C4-2B (cell line): ENCODE measurements around the gene FRMD5.

Experiments
- ZFX ChIP-seq: fragments of 450-650 bp; IDR thresholded peaks from 2 replicates; pipeline ENCODE4 v1.6.1; 2017
- TF ChIP-seq, protein P1 (sequence below): fragments of 450-650 bp; conservative IDR thresholded peaks from 2 replicates; pipeline ENCODE4 v1.5.1; 2017; ENCODE audit warnings: mild to moderate bottlenecking

DNA sequence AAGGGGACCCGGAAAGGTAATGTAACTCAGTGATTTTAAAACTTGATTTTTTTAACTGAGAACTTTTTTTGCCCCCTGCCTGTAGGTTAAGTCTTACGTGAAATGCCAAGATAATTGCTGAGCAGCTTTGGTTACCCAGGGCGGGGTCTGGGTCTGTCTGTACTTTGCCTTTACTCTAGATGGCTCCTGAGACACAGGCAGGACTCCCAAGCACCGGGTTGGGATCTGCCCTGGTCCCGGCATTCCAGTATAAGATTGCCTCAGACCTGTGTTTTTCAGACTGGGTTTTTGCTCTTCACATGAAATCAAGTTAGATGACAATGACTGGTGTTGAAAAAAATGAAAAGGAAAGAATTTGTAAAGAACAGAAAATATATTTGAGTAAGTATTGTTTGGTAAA is 328.0 kb downstream of the FRMD5 start:
- TF ChIP-seq, protein P1, sequence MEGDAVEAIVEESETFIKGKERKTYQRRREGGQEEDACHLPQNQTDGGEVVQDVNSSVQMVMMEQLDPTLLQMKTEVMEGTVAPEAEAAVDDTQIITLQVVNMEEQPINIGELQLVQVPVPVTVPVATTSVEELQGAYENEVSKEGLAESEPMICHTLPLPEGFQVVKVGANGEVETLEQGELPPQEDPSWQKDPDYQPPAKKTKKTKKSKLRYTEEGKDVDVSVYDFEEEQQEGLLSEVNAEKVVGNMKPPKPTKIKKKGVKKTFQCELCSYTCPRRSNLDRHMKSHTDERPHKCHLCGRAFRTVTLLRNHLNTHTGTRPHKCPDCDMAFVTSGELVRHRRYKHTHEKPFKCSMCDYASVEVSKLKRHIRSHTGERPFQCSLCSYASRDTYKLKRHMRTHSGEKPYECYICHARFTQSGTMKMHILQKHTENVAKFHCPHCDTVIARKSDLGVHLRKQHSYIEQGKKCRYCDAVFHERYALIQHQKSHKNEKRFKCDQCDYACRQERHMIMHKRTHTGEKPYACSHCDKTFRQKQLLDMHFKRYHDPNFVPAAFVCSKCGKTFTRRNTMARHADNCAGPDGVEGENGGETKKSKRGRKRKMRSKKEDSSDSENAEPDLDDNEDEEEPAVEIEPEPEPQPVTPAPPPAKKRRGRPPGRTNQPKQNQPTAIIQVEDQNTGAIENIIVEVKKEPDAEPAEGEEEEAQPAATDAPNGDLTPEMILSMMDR, result no peak
- TF ChIP-seq ZFX, result no peak
